DMS153 treated with DMSO at 0.1 percent for 48 hours (cell line): ENCODE data around the gene SMYD3.
A peak's percentile ranks its signal among the peaks of the same experiment; 100 is the strongest.
"Not testable (repeated sequence)": the region's sequence is repeated elsewhere in the genome, so short reads cannot be mapped to it uniquely, and the experiment has no call there.

ENCODE experiments used
- DNase-seq: peaks from one replicate; lab custom pipeline; 2025; ENCODE audit not compliant: unreplicated experiment; lab: John Stamatoyannopoulos, UW

SMYD3 gene

GRCh38 chr1:246364415-246364941, 142.6 kb downstream of the SMYD3 start:
- DNase-seq: peak; percentile 25

- not testable (repeated sequence) for DNase-seq
Observed at GRCh38 chr1:246357014-246357598, 150.0 kb downstream of the SMYD3 start.

- no peak for DNase-seq
Observed at GRCh38 chr1:246355411-246356230, 151.5 kb downstream of the SMYD3 start.

- no peak for DNase-seq
Observed at GRCh38 chr1:246351721-246352120, 155.4 kb downstream of the SMYD3 start.

GRCh38 chr1:246350745-246351144, 156.3 kb downstream of the SMYD3 start:
- no peak for DNase-seq

GRCh38 chr1:246343937-246344336, 163.1 kb downstream of the SMYD3 start:
- DNase-seq: no peak

- DNase-seq: no peak
Observed at GRCh38 chr1:246343251-246343650, 163.8 kb downstream of the SMYD3 start.

- DNase-seq: no peak
Observed at GRCh38 chr1:246338546-246338945, 168.5 kb downstream of the SMYD3 start.

GRCh38 chr1:246338098-246338497, 169.0 kb downstream of the SMYD3 start:
- no peak for DNase-seq

GRCh38 chr1:246335151-246335550, 171.9 kb downstream of the SMYD3 start:
- no peak for DNase-seq

- DNase-seq: no peak
Observed at GRCh38 chr1:246333855-246334254, 173.2 kb downstream of the SMYD3 start.

GRCh38 chr1:246332078-246332477, 175.0 kb downstream of the SMYD3 start:
- DNase-seq: no peak

GRCh38 chr1:246329900-246330299, 177.2 kb downstream of the SMYD3 start:
- DNase-seq: no peak

GRCh38 chr1:246329292-246329691, 177.8 kb downstream of the SMYD3 start:
- not testable (repeated sequence) for DNase-seq

GRCh38 chr1:246324711-246325110, 182.4 kb downstream of the SMYD3 start:
- no peak for DNase-seq

GRCh38 chr1:246324033-246324432, 183.0 kb downstream of the SMYD3 start:
- DNase-seq: not testable (repeated sequence)

GRCh38 chr1:246320286-246320685, 186.8 kb downstream of the SMYD3 start:
- DNase-seq: no peak

GRCh38 chr1:246319083-246319714, 187.9 kb downstream of the SMYD3 start:
- DNase-seq: no peak

- DNase-seq: no peak
Observed at GRCh38 chr1:246318622-246319021, 188.5 kb downstream of the SMYD3 start.

GRCh38 chr1:246318036-246318359, 189.1 kb downstream of the SMYD3 start:
- DNase-seq: no peak

- no peak for DNase-seq
Observed at GRCh38 chr1:246317332-246318035, 189.6 kb downstream of the SMYD3 start.
